AG04450 (cell line): Measurements from ENCODE around the gene RPP30. TPM values are rescaled to one million over a fixed set of nuclear protein-coding genes. Genes with fewer than 3 reads are reported as not detected.
"Not testable (repeated sequence)": the region's sequence is repeated elsewhere in the genome, so short reads cannot be mapped to it uniquely, and the experiment has no call there.

Experiments
- CTCF ChIA-PET: fragments of 300-600, 350-600 bp; formaldehyde crosslinking; extraction: SDS; loops from one replicate; lab custom pipeline; 2022; ENCODE audit warnings: antibody characterized with exemption, inconsistent platforms; lab: Charles Lee
- POLR2A ChIA-PET: fragments of 350-600 bp; formaldehyde crosslinking; extraction: SDS; loops from one replicate; lab custom pipeline; 2021; ENCODE audit warnings: antibody characterized with exemption, inconsistent platforms; lab: Yijun Ruan, JAX
- DNase-seq: peaks from one replicate; pipeline ENCODE4 v3.0.0-alpha.2; 2011; ENCODE audit warnings: low read depth, low spot score
- H3K27ac ChIP-seq: one replicate; pipeline ENCODE4 v1.5.1; 2012; ENCODE audit warnings: low read depth, low read length, control low read depth
- H3K27me3 ChIP-seq: one replicate; pipeline ENCODE4 v1.6.0; 2012; ENCODE audit warnings: low read length; ENCODE audit not compliant: control insufficient read depth, insufficient read depth
- H3K4me3 ChIP-seq: 2 replicates; pipeline ENCODE4 v1.5.1; 2011; ENCODE audit warnings: mild to moderate bottlenecking, low read depth, low read length, control low read depth
- H3K9me3 ChIP-seq: 2 replicates; pipeline ENCODE4 v1.5.1; 2012; ENCODE audit warnings: low read length; ENCODE audit not compliant: control insufficient read depth, insufficient read depth
- polyA plus RNA-seq: library from polyadenylated mRNA; depleted of rRNA; stranded (reverse); fragments of >200 nt; gene quantifications from 2 replicates; pipeline ENCODE4 v1.2.3, GENCODE V29; 2011
- TF ChIP-seq, protein P1 (sequence below): IDR thresholded peaks from 2 replicates; pipeline ENCODE4 v1.5.1; 2011; ENCODE audit warnings: low read depth, low read length, control low read depth, inconsistent platforms

Gene RPP30
- polyA plus RNA-seq, 1 experiment = 43.7 TPM

DNA sequence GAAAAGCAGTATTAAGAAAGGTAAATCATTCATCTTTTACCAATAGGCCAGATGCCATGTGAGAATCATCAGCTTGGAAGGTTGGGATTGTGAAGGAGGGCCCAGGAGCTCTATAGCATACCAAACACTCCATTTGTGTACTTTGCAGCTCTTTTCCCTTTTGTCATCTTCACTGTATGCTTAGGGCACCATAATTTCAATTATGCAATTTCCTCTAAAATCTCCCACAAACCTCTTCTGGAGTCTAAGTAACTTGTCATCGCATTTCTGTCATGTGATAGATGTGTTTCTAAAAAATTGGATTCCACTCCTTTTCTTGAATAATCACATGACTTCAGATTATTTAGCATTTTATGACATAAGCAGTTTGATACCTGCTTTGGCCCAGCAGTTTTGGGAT lies 17.9 kb downstream of the RPP30 start:
- Histone ChIP-seq H3K4me3 (no peak overlapping the region), H3K9me3 (no peaks in the 10 kb centered on the region), H3K27me3 (no peaks in the 10 kb centered on the region), H3K27ac (no peak overlapping the region)
- no peak for DNase-seq
- POLR2A ChIA-PET = no interaction called here
- CTCF ChIA-PET = interaction anchor here (0.6 to 2.9 kb wide), 3 partner anchors 10 to 742 kb away, joined by 3 to 18 read pairs (median 5); no protein-coding TSS in a partner anchor
- TF ChIP-seq, protein P1, sequence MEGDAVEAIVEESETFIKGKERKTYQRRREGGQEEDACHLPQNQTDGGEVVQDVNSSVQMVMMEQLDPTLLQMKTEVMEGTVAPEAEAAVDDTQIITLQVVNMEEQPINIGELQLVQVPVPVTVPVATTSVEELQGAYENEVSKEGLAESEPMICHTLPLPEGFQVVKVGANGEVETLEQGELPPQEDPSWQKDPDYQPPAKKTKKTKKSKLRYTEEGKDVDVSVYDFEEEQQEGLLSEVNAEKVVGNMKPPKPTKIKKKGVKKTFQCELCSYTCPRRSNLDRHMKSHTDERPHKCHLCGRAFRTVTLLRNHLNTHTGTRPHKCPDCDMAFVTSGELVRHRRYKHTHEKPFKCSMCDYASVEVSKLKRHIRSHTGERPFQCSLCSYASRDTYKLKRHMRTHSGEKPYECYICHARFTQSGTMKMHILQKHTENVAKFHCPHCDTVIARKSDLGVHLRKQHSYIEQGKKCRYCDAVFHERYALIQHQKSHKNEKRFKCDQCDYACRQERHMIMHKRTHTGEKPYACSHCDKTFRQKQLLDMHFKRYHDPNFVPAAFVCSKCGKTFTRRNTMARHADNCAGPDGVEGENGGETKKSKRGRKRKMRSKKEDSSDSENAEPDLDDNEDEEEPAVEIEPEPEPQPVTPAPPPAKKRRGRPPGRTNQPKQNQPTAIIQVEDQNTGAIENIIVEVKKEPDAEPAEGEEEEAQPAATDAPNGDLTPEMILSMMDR = no peak

DNA sequence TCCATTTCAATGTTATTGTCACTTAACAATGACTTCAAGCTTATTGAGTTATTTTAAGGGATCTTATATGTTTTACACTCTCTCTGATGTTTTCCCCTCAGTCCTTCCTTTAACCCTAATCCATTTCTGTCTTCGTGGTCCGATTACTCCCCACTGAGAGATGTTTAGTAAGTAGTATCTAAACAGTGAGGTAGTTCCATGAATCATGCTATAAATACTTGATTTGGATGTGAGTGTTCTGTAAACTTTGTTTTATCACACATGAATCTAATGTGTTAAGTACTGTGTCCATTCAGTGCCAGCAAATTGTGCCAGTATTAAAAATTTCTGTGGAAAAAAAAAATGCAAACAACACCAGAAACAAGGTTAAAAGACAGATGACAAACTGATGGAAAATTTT lies 18.6 kb downstream of the RPP30 start:
- no peaks in the 10 kb centered on the region for H3K27me3 ChIP-seq
- CTCF ChIA-PET = interaction anchor here (1.5 to 2.9 kb wide), 2 partner anchors 10 to 21 kb away, joined by 5 to 18 read pairs; no protein-coding TSS in a partner anchor
- no peak overlapping the region for H3K4me3 ChIP-seq
- POLR2A ChIA-PET = no interaction called here
- TF ChIP-seq, protein P1 = no peak
- no peak for DNase-seq
- H3K9me3 ChIP-seq = no peaks in the 10 kb centered on the region
- H3K27ac ChIP-seq = no peak overlapping the region

DNA sequence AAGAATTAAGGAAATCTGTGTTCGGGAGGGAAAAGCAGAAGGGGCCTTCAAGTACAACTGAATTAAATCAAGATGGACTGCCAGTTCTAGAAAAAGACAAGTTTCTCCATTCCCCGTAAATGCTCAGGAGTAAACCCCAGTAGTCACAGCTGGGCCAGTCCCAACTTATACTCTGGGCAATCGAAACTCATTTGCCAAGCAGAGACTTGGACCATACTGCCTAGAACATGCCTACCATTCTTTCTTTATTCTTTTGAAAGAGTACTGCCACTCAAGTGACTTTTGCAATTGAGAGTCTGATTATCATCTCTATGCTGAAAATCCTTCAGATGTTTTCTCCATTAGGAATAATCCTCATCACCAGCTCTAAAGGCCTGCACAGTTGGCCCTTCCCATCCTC lies 21.4 kb downstream of the RPP30 start:
- Histone ChIP-seq H3K27ac (no peak overlapping the region), H3K27me3 (no peaks in the 10 kb centered on the region), H3K9me3 (no peaks in the 10 kb centered on the region), H3K4me3 (no peak overlapping the region)
- no peak for DNase-seq
- ChIA-PET POLR2A (no interaction called here), CTCF (interaction anchor here (1.8 to 2.5 kb wide), 2 partner anchors 19 to 358 kb away, joined by 6 to 11 read pairs; no protein-coding TSS in a partner anchor)
- TF ChIP-seq, protein P1 = no peak

DNA sequence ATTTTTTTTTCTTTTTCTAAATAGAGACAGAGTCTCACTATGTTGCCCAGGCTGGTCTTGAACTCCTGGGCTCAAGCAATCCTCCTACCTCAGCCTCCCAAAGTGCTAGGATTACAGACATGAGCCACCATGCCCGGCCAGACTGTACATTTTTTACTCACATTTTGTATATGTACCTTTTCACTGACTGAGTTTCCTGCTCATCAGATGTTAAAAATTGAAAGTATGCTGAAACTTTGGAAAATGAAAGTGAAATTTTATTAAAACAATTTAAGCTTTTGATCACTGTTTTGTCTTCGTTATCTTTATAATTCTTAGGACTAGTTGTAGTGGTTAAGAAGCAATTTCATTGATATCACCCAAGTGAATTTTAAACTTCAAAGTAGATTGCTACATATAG lies 25.1 kb downstream of the RPP30 start:
- H3K9me3 ChIP-seq, H3K4me3 ChIP-seq, H3K27ac ChIP-seq, H3K27me3 ChIP-seq, DNase-seq, POLR2A ChIA-PET: not testable (repeated sequence)
- CTCF ChIA-PET = interaction anchor here (2.3 kb wide), 1 partner anchor 14 kb away, joined by 10 read pairs; no protein-coding TSS in a partner anchor

DNA sequence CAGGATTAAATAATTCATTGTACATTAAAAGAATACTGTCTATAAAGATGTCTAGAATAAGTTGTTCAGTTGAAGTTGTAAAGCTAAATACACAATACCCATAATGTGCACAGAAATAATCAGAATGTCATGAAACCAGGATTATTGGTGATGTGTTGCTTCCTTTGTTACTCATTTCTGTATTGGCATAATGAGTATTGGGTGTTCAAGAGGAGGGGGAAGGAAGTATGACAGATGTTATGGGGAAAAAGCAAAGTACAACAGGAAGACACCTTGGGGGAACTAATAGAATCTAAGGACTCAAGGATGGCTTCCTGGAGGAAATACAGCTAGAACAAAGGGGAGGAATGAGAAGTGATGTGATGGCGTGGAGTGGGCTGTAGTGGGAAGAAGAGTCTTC lies 34.2 kb downstream of the RPP30 start:
- H3K9me3 ChIP-seq = no peaks in the 10 kb centered on the region
- TF ChIP-seq, protein P1 = no peak
- no peak overlapping the region for H3K4me3 ChIP-seq
- no peaks in the 10 kb centered on the region for H3K27me3 ChIP-seq
- ChIA-PET POLR2A (no interaction called here), CTCF (no interaction called here)
- H3K27ac ChIP-seq = no peak overlapping the region
- DNase-seq = no peak
